T-helper 2 cell treated with Interferon-gamma antibody and Interleukin-4, amounts not matched to agents 5 μg/mL and 100 μg/mL, for 36 hours (primary cell): ENCODE data around the gene BPIFB3.
"Not testable (repeated sequence)": the region's sequence is repeated elsewhere in the genome, so short reads cannot be mapped to it uniquely, and the experiment has no call there.

Experiments used
- DNase-seq: peaks from one replicate; pipeline ENCODE4 v3.0.0; 2021; ENCODE audit warnings: low spot score
- H3K27ac Mint-ChIP-seq: one replicate; pipeline ENCODE4 v1.8.0; 2021; ENCODE audit warnings: mild to moderate bottlenecking, mixed read lengths
- H3K27me3 Mint-ChIP-seq: one replicate; pipeline ENCODE4 v1.8.0; 2021; ENCODE audit warnings: low read depth, mixed read lengths
- H3K36me3 Mint-ChIP-seq: one replicate; pipeline ENCODE4 v1.8.0; 2021; ENCODE audit warnings: low read depth, mixed read lengths
- H3K4me1 Mint-ChIP-seq: one replicate; pipeline ENCODE4 v1.8.0; 2021; ENCODE audit warnings: low read depth, mixed read lengths
- H3K4me3 Mint-ChIP-seq: one replicate; pipeline ENCODE4 v1.8.0; 2022; ENCODE audit warnings: mild to moderate bottlenecking, moderate library complexity, mixed read lengths
- H3K9me3 Mint-ChIP-seq: one replicate; pipeline ENCODE4 v1.8.0; 2021; ENCODE audit warnings: mixed read lengths

The BPIFB3 gene

GRCh38 chr20:33031531-33031930, 22.2 kb upstream of the BPIFB3 start, which contains the start of gene BPIFB6:
Gene BPIFB6, plus strand, starts transcription at chr20:33031648. Its CDS starts 0 bp downstream, at chr20:33031648.
- no peak for DNase-seq
- Mint-ChIP-seq H3K27me3 (no peaks in the 10 kb centered on the region), H3K4me3 (no peak within 1 kb of the TSS), H3K4me1 (no peaks in the 10 kb centered on the region), H3K9me3 (no peaks in the 10 kb centered on the region), H3K36me3 (no peaks in the 10 kb centered on the region), H3K27ac (no peak within 1 kb of the TSS)

GRCh38 chr20:33032555-33032954, 21.1 kb upstream of the BPIFB3 start:
- Mint-ChIP-seq H3K4me1 (no peaks in the 10 kb centered on the region), H3K27me3 (no peaks in the 10 kb centered on the region), H3K9me3 (no peaks in the 10 kb centered on the region), H3K36me3 (no peaks in the 10 kb centered on the region), H3K27ac (no peak overlapping the region), H3K4me3 (no peak overlapping the region)
- DNase-seq, result no peak

GRCh38 chr20:33033381-33033780, 20.3 kb upstream of the BPIFB3 start:
- DNase-seq, result no peak
- no peaks in the 10 kb centered on the region for H3K4me1 Mint-ChIP-seq
- H3K4me3 Mint-ChIP-seq, result no peak overlapping the region
- H3K36me3 Mint-ChIP-seq, result no peaks in the 10 kb centered on the region
- H3K27ac Mint-ChIP-seq, result no peak overlapping the region
- no peaks in the 10 kb centered on the region for H3K9me3 Mint-ChIP-seq
- peaks cover 4% of the 10 kb centered on the region for H3K27me3 Mint-ChIP-seq

- no peaks in the 10 kb centered on the region for H3K9me3 Mint-ChIP-seq
- H3K27me3 Mint-ChIP-seq, result peaks cover 4% of the 10 kb centered on the region
- H3K4me3 Mint-ChIP-seq, result no peak overlapping the region
- DNase-seq, result no peak
- H3K36me3 Mint-ChIP-seq, result no peaks in the 10 kb centered on the region
- no peak overlapping the region for H3K27ac Mint-ChIP-seq
- H3K4me1 Mint-ChIP-seq, result no peaks in the 10 kb centered on the region
Observed at GRCh38 chr20:33034115-33034514, 19.6 kb upstream of the BPIFB3 start.

GRCh38 chr20:33034901-33035492, 18.7 kb upstream of the BPIFB3 start:
- Mint-ChIP-seq H3K36me3 (no peaks in the 10 kb centered on the region), H3K9me3 (no peaks in the 10 kb centered on the region), H3K27me3 (peaks cover 4% of the 10 kb centered on the region), H3K4me3 (no peak overlapping the region), H3K27ac (no peak overlapping the region), H3K4me1 (no peaks in the 10 kb centered on the region)
- DNase-seq, result no peak

- Mint-ChIP-seq H3K36me3 (no peaks in the 10 kb centered on the region), H3K4me1 (no peaks in the 10 kb centered on the region), H3K27ac (no peak overlapping the region), H3K4me3 (no peak overlapping the region), H3K9me3 (no peaks in the 10 kb centered on the region), H3K27me3 (peaks cover 4% of the 10 kb centered on the region)
- no peak for DNase-seq
Observed at GRCh38 chr20:33037456-33037855, 16.2 kb upstream of the BPIFB3 start.

GRCh38 chr20:33038243-33038642, 15.5 kb upstream of the BPIFB3 start:
- Mint-ChIP-seq H3K4me3 (no peak overlapping the region), H3K9me3 (no peaks in the 10 kb centered on the region), H3K27me3 (peaks cover 4% of the 10 kb centered on the region), H3K27ac (no peak overlapping the region), H3K4me1 (no peaks in the 10 kb centered on the region), H3K36me3 (no peaks in the 10 kb centered on the region)
- no peak for DNase-seq

GRCh38 chr20:33042430-33042829, 11.3 kb upstream of the BPIFB3 start:
- Mint-ChIP-seq H3K27me3 (peaks cover 4% of the 10 kb centered on the region), H3K27ac (no peak overlapping the region), H3K9me3 (peaks cover 19% of the 10 kb centered on the region), H3K4me3 (no peak overlapping the region), H3K36me3 (no peaks in the 10 kb centered on the region), H3K4me1 (no peaks in the 10 kb centered on the region)
- DNase-seq, result no peak

GRCh38 chr20:33042983-33043730, 10.5 kb upstream of the BPIFB3 start:
- no peak for DNase-seq
- Mint-ChIP-seq H3K4me1 (no peaks in the 10 kb centered on the region), H3K27ac (no peak overlapping the region), H3K36me3 (no peaks in the 10 kb centered on the region), H3K9me3 (peaks cover 19% of the 10 kb centered on the region), H3K27me3 (peaks cover 2% of the 10 kb centered on the region), H3K4me3 (no peak overlapping the region)

- H3K4me3 Mint-ChIP-seq, result no peak overlapping the region
- no peak for DNase-seq
- no peaks in the 10 kb centered on the region for H3K36me3 Mint-ChIP-seq
- H3K4me1 Mint-ChIP-seq, result no peaks in the 10 kb centered on the region
- H3K27ac Mint-ChIP-seq, result no peak overlapping the region
- peaks cover 19% of the 10 kb centered on the region for H3K9me3 Mint-ChIP-seq
- H3K27me3 Mint-ChIP-seq, result no peaks in the 10 kb centered on the region
Observed at GRCh38 chr20:33043731-33044181, 9.9 kb upstream of the BPIFB3 start.

- not testable (repeated sequence) for H3K36me3 Mint-ChIP-seq, H3K27ac Mint-ChIP-seq, H3K27me3 Mint-ChIP-seq, H3K4me1 Mint-ChIP-seq, DNase-seq, H3K4me3 Mint-ChIP-seq
- peaks cover 19% of the 10 kb centered on the region for H3K9me3 Mint-ChIP-seq
Observed at GRCh38 chr20:33045129-33045721, 8.5 kb upstream of the BPIFB3 start.

GRCh38 chr20:33046412-33046811, 7.3 kb upstream of the BPIFB3 start:
- Mint-ChIP-seq H3K27me3 (no peaks in the 10 kb centered on the region), H3K36me3 (no peaks in the 10 kb centered on the region), H3K4me1 (no peaks in the 10 kb centered on the region), H3K27ac (no peak overlapping the region), H3K9me3 (peaks cover 19% of the 10 kb centered on the region), H3K4me3 (no peak overlapping the region)
- no peak for DNase-seq

GRCh38 chr20:33051333-33051732, 2.4 kb upstream of the BPIFB3 start:
- Mint-ChIP-seq H3K27me3 (no peaks in the 10 kb centered on the region), H3K27ac (no peak overlapping the region), H3K36me3 (no peaks in the 10 kb centered on the region), H3K4me3 (no peak overlapping the region), H3K9me3 (peaks cover 4% of the 10 kb centered on the region), H3K4me1 (no peaks in the 10 kb centered on the region)
- DNase-seq, result no peak

- no peaks in the 10 kb centered on the region for H3K9me3 Mint-ChIP-seq
- no peak overlapping the region for H3K4me3 Mint-ChIP-seq
Observed at GRCh38 chr20:33054381-33054780, 678 bp downstream of the BPIFB3 start.

More at GRCh38 chr20:33054381-33054780, 678 bp downstream of the BPIFB3 start:
- H3K27ac Mint-ChIP-seq, result no peak overlapping the region
- DNase-seq, result no peak
- no peaks in the 10 kb centered on the region for H3K4me1 Mint-ChIP-seq
- no peaks in the 10 kb centered on the region for H3K36me3 Mint-ChIP-seq
- H3K27me3 Mint-ChIP-seq, result no peaks in the 10 kb centered on the region
